WI38 (cell line): Measurements from ENCODE around the gene LRRFIP1.
"Not testable (repeated sequence)": the region's sequence is repeated elsewhere in the genome, so short reads cannot be mapped to it uniquely, and the experiment has no call there.

Experiments used
- H3K4me3 ChIP-seq: 2 replicates; pipeline ENCODE4 v1.5.1; 2011; ENCODE audit warnings: low read depth, mild to moderate bottlenecking, control low read depth, low read length
- TF ChIP-seq, protein P1 (sequence below): IDR thresholded peaks from 2 replicates; pipeline ENCODE4 v1.5.1; 2012; ENCODE audit warnings: low read depth, mild to moderate bottlenecking, control low read depth, low read length

The LRRFIP1 gene

DNA sequence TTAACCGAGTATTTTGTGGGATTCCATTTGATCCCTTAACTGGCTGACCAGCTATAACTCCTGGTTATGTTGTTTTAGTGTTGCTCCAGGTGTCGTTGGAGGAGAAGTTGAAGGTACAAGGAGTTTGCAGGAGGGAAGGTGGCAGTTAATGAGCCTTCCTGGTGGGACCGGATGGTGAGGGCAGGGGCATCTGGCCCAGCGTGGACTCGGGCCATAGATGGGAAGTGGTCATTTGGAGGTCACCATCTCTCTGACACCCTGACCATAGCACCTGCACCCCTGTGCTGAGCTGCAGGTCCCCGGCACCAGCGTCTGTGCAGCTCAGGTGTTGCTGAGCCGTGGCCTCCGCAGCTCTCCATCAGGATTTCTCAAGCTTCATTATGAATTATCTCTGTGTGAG lies 119.8 kb downstream of the LRRFIP1 start:
- TF ChIP-seq, protein P1, sequence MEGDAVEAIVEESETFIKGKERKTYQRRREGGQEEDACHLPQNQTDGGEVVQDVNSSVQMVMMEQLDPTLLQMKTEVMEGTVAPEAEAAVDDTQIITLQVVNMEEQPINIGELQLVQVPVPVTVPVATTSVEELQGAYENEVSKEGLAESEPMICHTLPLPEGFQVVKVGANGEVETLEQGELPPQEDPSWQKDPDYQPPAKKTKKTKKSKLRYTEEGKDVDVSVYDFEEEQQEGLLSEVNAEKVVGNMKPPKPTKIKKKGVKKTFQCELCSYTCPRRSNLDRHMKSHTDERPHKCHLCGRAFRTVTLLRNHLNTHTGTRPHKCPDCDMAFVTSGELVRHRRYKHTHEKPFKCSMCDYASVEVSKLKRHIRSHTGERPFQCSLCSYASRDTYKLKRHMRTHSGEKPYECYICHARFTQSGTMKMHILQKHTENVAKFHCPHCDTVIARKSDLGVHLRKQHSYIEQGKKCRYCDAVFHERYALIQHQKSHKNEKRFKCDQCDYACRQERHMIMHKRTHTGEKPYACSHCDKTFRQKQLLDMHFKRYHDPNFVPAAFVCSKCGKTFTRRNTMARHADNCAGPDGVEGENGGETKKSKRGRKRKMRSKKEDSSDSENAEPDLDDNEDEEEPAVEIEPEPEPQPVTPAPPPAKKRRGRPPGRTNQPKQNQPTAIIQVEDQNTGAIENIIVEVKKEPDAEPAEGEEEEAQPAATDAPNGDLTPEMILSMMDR: no peak

DNA sequence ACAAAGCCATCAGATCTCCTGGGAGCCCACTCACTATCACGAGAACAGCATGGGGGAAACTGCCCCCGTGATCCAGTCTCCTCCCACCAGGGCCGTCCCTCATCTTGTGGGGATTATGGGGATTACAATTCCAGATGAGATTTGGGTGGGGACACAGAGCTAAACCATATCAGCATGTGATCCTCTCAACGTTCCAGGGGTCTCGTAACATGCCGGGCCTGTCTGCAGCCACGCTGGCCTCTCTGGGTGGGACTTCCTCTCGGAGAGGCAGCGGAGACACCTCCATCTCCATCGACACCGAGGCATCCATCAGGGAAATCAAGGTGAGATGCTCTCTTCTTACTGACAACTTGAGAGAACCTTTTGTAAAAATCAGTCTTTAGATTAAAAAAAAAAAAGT lies 121.6 kb downstream of the LRRFIP1 start:
- H3K4me3 ChIP-seq: no peak overlapping the region
- TF ChIP-seq, protein P1: no peak

More for the DNA sequence above, 119.8 kb downstream of the LRRFIP1 start:
- H3K4me3 ChIP-seq: no peak overlapping the region

DNA sequence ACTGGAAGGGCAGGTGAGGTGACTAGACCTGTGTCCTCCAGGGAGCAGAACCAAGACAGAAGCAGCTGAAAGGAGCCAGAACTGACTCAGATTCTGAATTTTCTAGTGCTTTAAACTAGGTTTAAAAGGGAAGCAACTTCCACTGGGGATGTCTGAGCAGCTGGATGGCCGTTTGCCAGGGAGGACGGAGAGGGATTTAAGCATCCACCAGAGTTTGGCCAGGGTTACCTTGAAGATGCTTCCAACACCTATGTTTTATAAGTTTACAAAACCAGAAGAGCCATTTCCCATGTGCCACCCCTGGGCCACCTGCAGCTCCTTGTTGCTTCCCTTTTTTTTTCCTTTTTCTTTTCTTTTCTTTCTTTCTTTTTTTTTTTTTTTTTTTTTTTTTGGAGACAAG lies 122.6 kb downstream of the LRRFIP1 start:
- TF ChIP-seq, protein P1: no peak
- no peak overlapping the region for H3K4me3 ChIP-seq

DNA sequence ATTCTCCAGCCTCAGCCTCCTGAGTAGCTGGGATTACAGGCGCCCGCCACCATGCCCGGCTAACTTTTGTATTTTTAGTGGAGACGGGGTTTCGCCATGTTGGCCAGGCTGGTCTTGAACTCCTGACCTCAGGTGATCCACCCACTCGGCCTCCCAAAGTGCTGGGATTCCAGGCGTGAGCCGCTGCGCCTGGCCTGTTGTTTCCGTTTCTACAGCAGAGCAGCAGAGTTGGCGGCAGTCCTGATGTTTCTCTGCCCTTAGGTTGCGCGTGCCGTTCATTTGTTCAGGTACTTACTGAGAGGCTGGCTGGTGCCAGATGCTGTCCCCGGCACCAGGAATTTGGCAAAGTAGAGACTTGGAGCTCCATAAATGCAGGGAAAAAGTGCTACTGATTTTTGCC lies 123.1 kb downstream of the LRRFIP1 start:
- not testable (repeated sequence) for H3K4me3 ChIP-seq

DNA sequence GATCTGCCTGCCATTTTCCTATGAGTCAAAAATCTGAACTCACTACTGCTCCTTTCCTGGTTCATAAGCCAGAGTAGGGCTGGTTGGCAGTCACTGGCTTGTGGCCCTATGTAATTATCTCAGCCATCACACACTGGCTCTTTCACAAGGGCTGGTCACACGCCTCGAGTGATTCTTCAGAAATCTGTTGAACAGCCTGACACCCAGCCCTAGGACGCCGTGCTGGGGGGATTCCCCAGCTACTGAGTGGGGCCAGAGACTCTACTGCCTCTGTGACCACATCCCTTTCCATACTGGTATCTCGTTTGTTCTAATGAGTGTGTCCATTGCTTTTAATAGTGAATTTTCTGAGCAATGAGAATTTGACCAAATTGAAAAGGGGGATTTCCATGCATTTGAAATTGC lies 125.4 kb downstream of the LRRFIP1 start:
- TF ChIP-seq, protein P1: no peak
- H3K4me3 ChIP-seq: no peak overlapping the region

DNA sequence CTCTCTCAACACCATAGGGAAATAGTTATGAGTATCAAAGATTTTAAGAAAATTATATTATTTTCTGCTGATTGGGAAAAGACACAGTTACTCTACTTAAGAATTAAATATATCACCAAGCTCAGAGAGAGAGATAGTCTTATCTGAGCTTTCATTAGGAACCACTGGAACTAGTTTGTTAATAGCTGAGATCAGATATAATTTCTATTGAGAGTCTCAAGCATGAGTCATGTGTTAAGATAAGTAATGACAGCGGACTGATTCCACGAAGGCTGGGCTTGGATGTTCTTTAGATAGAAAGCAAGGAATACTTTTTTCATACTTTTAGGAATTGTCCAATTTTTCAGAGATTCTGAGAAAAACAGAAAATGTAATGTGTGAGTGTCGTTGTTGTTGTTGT lies 126.8 kb downstream of the LRRFIP1 start:
- no peak overlapping the region for H3K4me3 ChIP-seq
- TF ChIP-seq, protein P1: no peak

DNA sequence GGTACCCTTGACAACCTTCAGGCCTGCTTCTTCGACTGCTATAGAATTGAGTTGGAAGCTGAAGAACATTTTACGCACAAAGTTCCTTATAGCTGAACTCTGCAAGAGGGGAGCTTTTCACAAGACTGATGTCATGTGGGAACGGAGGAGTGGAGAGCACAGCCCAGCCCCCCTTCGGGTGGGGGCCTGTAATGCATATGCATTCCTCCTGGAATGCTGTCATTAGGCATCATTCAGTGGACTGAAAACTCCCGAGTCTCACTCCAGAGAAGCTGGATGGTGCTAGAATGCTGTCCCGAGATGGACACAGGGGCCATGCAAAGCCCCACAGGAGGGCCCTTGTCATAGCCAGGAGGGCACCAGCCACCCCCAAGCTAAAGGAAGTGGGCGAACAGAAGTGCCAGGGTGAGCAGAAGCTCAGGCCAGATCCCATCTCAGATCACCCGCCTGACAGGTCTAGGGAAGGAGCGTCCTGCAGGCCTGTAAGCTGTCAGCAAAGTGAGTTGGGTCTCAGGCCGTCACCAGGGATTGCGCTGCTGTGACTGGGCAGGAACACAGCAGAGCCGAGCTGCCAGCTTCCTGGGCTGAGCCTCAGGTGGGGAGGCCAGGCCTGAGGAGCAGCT lies 127.3 kb downstream of the LRRFIP1 start:
- TF ChIP-seq, protein P1: no peak
- H3K4me3 ChIP-seq: no peak overlapping the region

DNA sequence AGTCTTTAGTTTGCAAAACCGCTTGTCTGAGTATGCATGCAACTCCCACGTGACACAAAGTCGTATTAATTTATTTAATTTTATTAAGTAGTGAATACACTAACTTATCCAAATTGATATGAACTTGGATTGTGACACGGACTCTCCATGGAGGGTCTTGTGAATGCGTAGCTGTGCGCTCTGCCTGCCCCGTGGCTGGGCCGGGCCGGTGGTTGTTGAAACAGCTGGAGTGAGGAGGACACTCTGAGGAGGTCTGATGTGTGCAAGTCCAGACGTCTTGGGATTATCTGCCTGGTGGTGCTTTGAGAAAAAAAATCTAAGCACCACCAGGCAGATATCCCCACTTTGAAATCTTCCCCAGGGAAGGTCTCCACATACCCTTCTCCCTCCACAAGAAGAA lies 130.2 kb downstream of the LRRFIP1 start:
- H3K4me3 ChIP-seq: no peak overlapping the region
- TF ChIP-seq, protein P1: no peak
